Mesenchymal stem cell (in vitro differentiated cells and primary cell): ENCODE results near the gene MTOR.

ENCODE experiments used
- DNase-seq: peaks from one replicate; pipeline ENCODE4 v3.0.0-alpha.2; 2013
- H2AFZ ChIP-seq: one replicate; pipeline ENCODE4 v1.6.1; 2013; ENCODE audit warnings: low read depth, mild to moderate bottlenecking, control low read depth, inconsistent platforms, low read length, moderate library complexity
- H2AK5ac ChIP-seq: 2 replicates; pipeline ENCODE4 v1.6.1; 2013; ENCODE audit warnings: low read length, moderate library complexity, mild to moderate bottlenecking, inconsistent platforms; ENCODE audit not compliant: severe bottlenecking
- H2BK120ac ChIP-seq: one replicate; pipeline ENCODE4 v1.6.1; 2013; ENCODE audit warnings: low read depth, mild to moderate bottlenecking, inconsistent platforms, low read length, moderate library complexity
- H2BK12ac ChIP-seq, 2 experiments: one replicate each; pipeline ENCODE4 v1.6.1; 2013; ENCODE audit warnings: inconsistent platforms in 2 of 2, low read length in 2 of 2, mild to moderate bottlenecking in 2 of 2, moderate library complexity in 2 of 2, control low read depth in 1 of 2
- H2BK15ac ChIP-seq: one replicate; pipeline ENCODE4 v1.6.1; 2013; ENCODE audit warnings: mild to moderate bottlenecking, low read depth, inconsistent platforms; ENCODE audit not compliant: poor library complexity, severe bottlenecking
- H2BK5ac ChIP-seq: 2 replicates; pipeline ENCODE4 v1.6.1; 2013; ENCODE audit warnings: low read depth, mild to moderate bottlenecking, low read length, control low read depth, inconsistent platforms; ENCODE audit not compliant: poor library complexity, severe bottlenecking
- H3K14ac ChIP-seq, 2 experiments: one replicate each; pipeline ENCODE4 v1.6.1; 2013; ENCODE audit warnings: inconsistent platforms in 2 of 2, low read length in 2 of 2, control low read depth in 1 of 2, mild to moderate bottlenecking in 1 of 2, moderate library complexity in 1 of 2
- H3K18ac ChIP-seq, 2 experiments: one replicate each; pipeline ENCODE4 v1.6.1; 2013; ENCODE audit warnings: inconsistent platforms in 2 of 2, low read length in 2 of 2, control low read depth in 1 of 2, low read depth in 1 of 2, mild to moderate bottlenecking in 1 of 2
- H3K23ac ChIP-seq, 2 experiments: one replicate each; pipeline ENCODE4 v1.6.1; 2013; ENCODE audit warnings: inconsistent platforms in 2 of 2, low read length in 2 of 2, mild to moderate bottlenecking in 2 of 2, moderate library complexity in 2 of 2, control low read depth in 1 of 2
- H3K27ac ChIP-seq: 2 replicates; pipeline ENCODE4 v1.5.1; 2013; ENCODE audit warnings: mild to moderate bottlenecking, moderate library complexity, low read length, control low read depth, inconsistent platforms; ENCODE audit not compliant: poor library complexity, severe bottlenecking
- H3K27me3 ChIP-seq, 2 experiments: 2 replicates each; pipeline versions ENCODE4 v1.6.1 to v1.7.0; 2013; ENCODE audit warnings: low read length in 2 of 2, mild to moderate bottlenecking in 2 of 2, moderate library complexity in 2 of 2, control low read depth in 1 of 2, inconsistent platforms in 1 of 2; ENCODE audit not compliant: control insufficient read depth in 1 of 2, insufficient read depth in 1 of 2
- H3K36me3 ChIP-seq, 2 experiments: 2 replicates each; pipeline versions ENCODE4 v1.6.1 to v1.7.0; 2013; ENCODE audit warnings: low read length in 2 of 2, control low read depth in 1 of 2, inconsistent platforms in 1 of 2, low read depth in 1 of 2, mild to moderate bottlenecking in 1 of 2; ENCODE audit not compliant: insufficient read depth in 2 of 2, control insufficient read depth in 1 of 2
- H3K4ac ChIP-seq, 2 experiments: one replicate each; pipeline ENCODE4 v1.6.1; 2013; ENCODE audit warnings: inconsistent platforms in 2 of 2, low read length in 2 of 2, mild to moderate bottlenecking in 2 of 2, moderate library complexity in 2 of 2, control low read depth in 1 of 2, low read depth in 1 of 2
- H3K4me1 ChIP-seq: 2 replicates; pipeline ENCODE4 v1.6.1; 2013; ENCODE audit warnings: low read depth, low read length, control low read depth; ENCODE audit not compliant: control insufficient read depth, insufficient read depth
- H3K4me2 ChIP-seq: 2 replicates; pipeline ENCODE4 v1.6.1; 2013; ENCODE audit warnings: low read length, mild to moderate bottlenecking, inconsistent platforms; ENCODE audit not compliant: poor library complexity, severe bottlenecking
- H3K4me3 ChIP-seq, 2 experiments: 2 replicates each; pipeline versions ENCODE4 v1.5.1 to v1.7.0; 2013; ENCODE audit warnings: low read length in 2 of 2, mild to moderate bottlenecking in 2 of 2, control low read depth in 1 of 2, low read depth in 1 of 2; ENCODE audit not compliant: insufficient read depth in 1 of 2
- H3K79me1 ChIP-seq: replicated peaks from 2 replicates; pipeline ENCODE4 v1.6.1; 2013; ENCODE audit warnings: mild to moderate bottlenecking, control low read depth, low read length, inconsistent platforms; ENCODE audit not compliant: poor library complexity, severe bottlenecking
- H3K9ac ChIP-seq: 2 replicates; pipeline ENCODE4 v1.7.0; 2013; ENCODE audit warnings: mild to moderate bottlenecking, low read length, moderate library complexity
- H3K9me3 ChIP-seq: 2 replicates; pipeline ENCODE4 v1.7.0; 2013; ENCODE audit warnings: mild to moderate bottlenecking, low read length; ENCODE audit not compliant: control insufficient read depth
- H4K8ac ChIP-seq: one replicate; pipeline ENCODE4 v1.6.1; 2013; ENCODE audit warnings: inconsistent platforms, mild to moderate bottlenecking, low read length, moderate library complexity
- H4K91ac ChIP-seq: one replicate; pipeline ENCODE4 v1.6.1; 2013; ENCODE audit warnings: mild to moderate bottlenecking, low read length, inconsistent platforms
- WGBS: methylation state at CpG from one replicate; pipeline ENCODE4 v1.1.7; 2013; ENCODE audit warnings: mixed read lengths; 5-methylcytosine and 5-hydroxymethylcytosine counted together

Gene MTOR

GRCh38 chr1:11187494-11187893 lies 74.9 kb downstream of the MTOR start:
- no peak overlapping the region for H2BK5ac ChIP-seq
- no peak overlapping the region for H4K91ac ChIP-seq
- no peak overlapping the region for H2BK15ac ChIP-seq
- H3K4me1 ChIP-seq = peaks cover 4% of the 10 kb centered on the region
- no peak for DNase-seq
- no peak overlapping the region for H3K4ac ChIP-seq
- H3K9ac ChIP-seq = no peak overlapping the region
- no peak overlapping the region for H4K8ac ChIP-seq
- 93% methylated on average over 2 of the region's 2 CpGs for WGBS
- no peak overlapping the region for H3K14ac ChIP-seq
- H2BK120ac ChIP-seq = no peak overlapping the region
- H2AK5ac ChIP-seq = no peak overlapping the region
- no peak overlapping the region for H3K18ac ChIP-seq
- H3K79me1 ChIP-seq = peaks cover 33% of the 10 kb centered on the region
- no peak overlapping the region for H3K23ac ChIP-seq
- H3K27me3 ChIP-seq = no peaks in the 10 kb centered on the region
- H2BK12ac ChIP-seq = no peak overlapping the region
- H3K27ac ChIP-seq = no peak overlapping the region
- no peak overlapping the region for H2AFZ ChIP-seq
- no peak overlapping the region for H3K4me2 ChIP-seq
- no peak overlapping the region for H3K4me3 ChIP-seq
- peaks cover 30 to 59% of the 10 kb centered on the region in 2 experiments for H3K36me3 ChIP-seq
- no peaks in the 10 kb centered on the region for H3K9me3 ChIP-seq

- no peak overlapping the region for H2BK12ac ChIP-seq
- peaks cover 4% of the 10 kb centered on the region for H3K4me1 ChIP-seq
- no peak overlapping the region for H3K4me2 ChIP-seq
- peaks cover 27 to 59% of the 10 kb centered on the region in 2 experiments for H3K36me3 ChIP-seq
- H3K27ac ChIP-seq = no peak overlapping the region
- no peak overlapping the region for H2BK15ac ChIP-seq
- no peaks in the 10 kb centered on the region for H3K27me3 ChIP-seq
- no peak overlapping the region for H4K8ac ChIP-seq
- DNase-seq = no peak
- WGBS = 97% methylated on average over 2 of the region's 3 CpGs
- H3K23ac ChIP-seq = no peak overlapping the region
- peaks cover 32% of the 10 kb centered on the region for H3K79me1 ChIP-seq
- no peak overlapping the region for H3K14ac ChIP-seq
- no peak overlapping the region for H2AK5ac ChIP-seq
- H4K91ac ChIP-seq = no peak overlapping the region
- no peak overlapping the region for H2BK5ac ChIP-seq
- H3K9ac ChIP-seq = no peak overlapping the region
- no peak overlapping the region for H2BK120ac ChIP-seq
- no peaks in the 10 kb centered on the region for H3K9me3 ChIP-seq
- H3K4me3 ChIP-seq = no peak overlapping the region
- no peak overlapping the region for H3K4ac ChIP-seq
- no peak overlapping the region for H2AFZ ChIP-seq
- H3K18ac ChIP-seq = no peak overlapping the region
Measured at GRCh38 chr1:11187000-11187399, 75.4 kb downstream of the MTOR start.

DNA sequence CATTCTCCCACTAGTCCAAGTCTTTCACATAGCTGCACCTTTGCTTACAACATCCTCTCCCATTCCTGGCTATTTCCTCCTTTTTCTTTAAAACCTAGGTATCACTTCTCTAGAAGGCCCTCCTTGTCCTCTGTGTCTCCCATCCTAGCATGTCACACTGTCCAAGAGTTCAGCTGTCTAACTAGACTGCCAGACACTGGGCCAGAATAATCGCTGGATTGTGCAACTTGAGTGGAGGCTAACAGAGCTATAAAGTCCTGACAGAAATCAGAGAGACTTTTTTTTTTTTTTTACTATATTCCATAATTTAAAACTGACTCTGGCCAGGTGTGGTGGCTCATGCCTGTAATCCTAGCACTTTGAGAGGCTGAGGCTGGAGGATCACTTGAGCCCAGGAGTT lies 77.4 kb downstream of the MTOR start:
- no peak overlapping the region for H3K9ac ChIP-seq
- H3K9me3 ChIP-seq = no peaks in the 10 kb centered on the region
- DNase-seq = no peak
- no peak overlapping the region for H4K91ac ChIP-seq
- H2BK120ac ChIP-seq = no peak overlapping the region
- no peak overlapping the region for H3K23ac ChIP-seq
- no peak overlapping the region for H3K27ac ChIP-seq
- no peak overlapping the region for H3K4me2 ChIP-seq
- no peak overlapping the region for H2BK12ac ChIP-seq
- H3K4me3 ChIP-seq = no peak overlapping the region
- no peak overlapping the region for H2AK5ac ChIP-seq
- H3K79me1 ChIP-seq = peaks cover 27% of the 10 kb centered on the region
- peaks cover 4% of the 10 kb centered on the region for H3K4me1 ChIP-seq
- no peak overlapping the region for H2BK15ac ChIP-seq
- H2AFZ ChIP-seq = no peak overlapping the region
- no peak overlapping the region for H2BK5ac ChIP-seq
- H3K18ac ChIP-seq = no peak overlapping the region
- no peak overlapping the region for H4K8ac ChIP-seq
- H3K14ac ChIP-seq = no peak overlapping the region
- no CpG with 5 or more reads among the region's 1 CpG for WGBS
- H3K27me3 ChIP-seq = no peaks in the 10 kb centered on the region
- no peak overlapping the region for H3K4ac ChIP-seq
- peaks cover 22 to 38% of the 10 kb centered on the region in 2 experiments for H3K36me3 ChIP-seq

DNA sequence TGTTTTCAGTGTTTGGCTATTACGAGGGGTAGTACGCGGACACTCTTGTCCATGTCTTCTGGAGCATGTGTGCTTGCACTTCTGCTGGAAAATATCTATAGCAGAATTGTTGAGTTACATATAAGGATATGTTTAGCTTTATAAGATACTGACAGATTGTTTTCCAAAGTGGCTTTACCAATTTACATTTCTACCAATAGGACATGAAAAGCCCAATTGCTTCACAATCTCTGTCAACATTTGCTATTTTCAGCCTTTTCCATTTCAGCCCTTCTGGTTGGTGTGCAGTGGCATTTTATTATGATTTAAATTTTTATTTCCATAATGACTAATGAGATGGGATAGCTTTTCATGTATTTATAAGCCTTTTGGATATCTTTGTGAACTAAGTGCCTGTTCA lies 79.5 kb downstream of the MTOR start:
- H2BK120ac ChIP-seq = no peak overlapping the region
- H4K91ac ChIP-seq = no peak overlapping the region
- H3K4ac ChIP-seq = no peak overlapping the region
- H3K4me1 ChIP-seq = peaks cover 3% of the 10 kb centered on the region
- H3K27me3 ChIP-seq = no peaks in the 10 kb centered on the region
- H3K27ac ChIP-seq = no peak overlapping the region
- peaks cover 16 to 29% of the 10 kb centered on the region in 2 experiments for H3K36me3 ChIP-seq
- no peak overlapping the region for H3K9ac ChIP-seq
- H2BK15ac ChIP-seq = no peak overlapping the region
- H3K79me1 ChIP-seq = peaks cover 16% of the 10 kb centered on the region
- no peak overlapping the region for H2BK12ac ChIP-seq
- H2AFZ ChIP-seq = no peak overlapping the region
- no peak overlapping the region for H3K14ac ChIP-seq
- WGBS = 96% methylated on average over 3 of the region's 3 CpGs
- DNase-seq = no peak
- H2AK5ac ChIP-seq = no peak overlapping the region
- no peak overlapping the region for H3K4me2 ChIP-seq
- H3K23ac ChIP-seq = no peak overlapping the region
- no peak overlapping the region for H3K18ac ChIP-seq
- H2BK5ac ChIP-seq = no peak overlapping the region
- no peaks in the 10 kb centered on the region for H3K9me3 ChIP-seq
- no peak overlapping the region for H3K4me3 ChIP-seq
- H4K8ac ChIP-seq = no peak overlapping the region
